Neuronal stem cell (in vitro differentiated cells): ENCODE measurements around the gene STXBP6.

Experiments
- DNase-seq: peaks from one replicate; pipeline ENCODE4 v3.0.0-alpha.2; 2013; ENCODE audit warnings: low spot score
- H2AFZ ChIP-seq: one replicate; pipeline ENCODE4 v1.6.1; 2013; ENCODE audit warnings: mild to moderate bottlenecking, low read length, inconsistent platforms
- H2AK5ac ChIP-seq: 2 replicates; pipeline ENCODE4 v1.6.1; 2013; ENCODE audit warnings: low read depth, mild to moderate bottlenecking, inconsistent platforms, low read length, moderate library complexity, mixed read lengths
- H2BK120ac ChIP-seq: 2 replicates; pipeline ENCODE4 v1.6.1; 2013; ENCODE audit warnings: low read depth, mild to moderate bottlenecking, inconsistent platforms, low read length, moderate library complexity, mixed read lengths
- H2BK12ac ChIP-seq: one replicate; pipeline ENCODE4 v1.6.1; 2013; ENCODE audit warnings: low read length, inconsistent platforms
- H2BK15ac ChIP-seq: 2 replicates; pipeline ENCODE4 v1.6.1; 2013; ENCODE audit warnings: mild to moderate bottlenecking, low read length, inconsistent platforms, mixed read lengths
- H2BK5ac ChIP-seq: one replicate; pipeline ENCODE4 v1.6.1; 2013; ENCODE audit warnings: inconsistent platforms, mild to moderate bottlenecking, low read length, moderate library complexity
- H3K14ac ChIP-seq: one replicate; pipeline ENCODE4 v1.6.1; 2013; ENCODE audit warnings: low read length, inconsistent platforms
- H3K18ac ChIP-seq: 2 replicates; pipeline ENCODE4 v1.6.1; 2013; ENCODE audit warnings: low read length, inconsistent platforms
- H3K23ac ChIP-seq: 2 replicates; pipeline ENCODE4 v1.6.1; 2013; ENCODE audit warnings: low read depth, mild to moderate bottlenecking, mixed read lengths, low read length, inconsistent platforms; ENCODE audit not compliant: poor library complexity
- H3K27ac ChIP-seq: replicated peaks from 3 replicates; pipeline ENCODE4 v1.5.1; 2013; ENCODE audit warnings: low read length, inconsistent platforms
- H3K27me3 ChIP-seq, 3 experiments: 2 replicates each; pipeline ENCODE4 v1.6.1; 2013; ENCODE audit warnings: low read length in 3 of 3, mild to moderate bottlenecking in 2 of 3, inconsistent platforms in 1 of 3, low read depth in 1 of 3, mixed read lengths in 1 of 3, moderate library complexity in 1 of 3; ENCODE audit not compliant: control insufficient read depth in 3 of 3, insufficient read depth in 3 of 3
- H3K36me3 ChIP-seq, 2 donors: replicated peaks in 1 of 2; 2 replicates each; pipeline ENCODE4 v1.6.1; 2013; ENCODE audit warnings: low read length in 2 of 2; ENCODE audit not compliant: control insufficient read depth in 2 of 2, insufficient read depth in 2 of 2
- H3K4ac ChIP-seq: 2 replicates; pipeline ENCODE4 v1.6.1; 2013; ENCODE audit warnings: inconsistent platforms, mild to moderate bottlenecking, low read length, moderate library complexity
- H3K4me1 ChIP-seq, 2 donors: 1 replicate in 1 of 2; 2 replicates in 1 of 2; pipeline ENCODE4 v1.6.1; 2013; ENCODE audit warnings: low read length in 2 of 2, low read depth in 1 of 2; ENCODE audit not compliant: control insufficient read depth in 2 of 2, insufficient read depth in 1 of 2
- H3K4me2 ChIP-seq: one replicate; pipeline ENCODE4 v1.6.1; 2013; ENCODE audit warnings: mild to moderate bottlenecking, low read length, inconsistent platforms; ENCODE audit not compliant: insufficient read depth, poor library complexity, severe bottlenecking
- H3K4me3 ChIP-seq, 2 donors: 2 replicates each; pipeline ENCODE4 v1.5.1; 2013; ENCODE audit warnings: low read length in 2 of 2, mild to moderate bottlenecking in 2 of 2, inconsistent platforms in 1 of 2, moderate library complexity in 1 of 2
- H3K79me1 ChIP-seq: one replicate; pipeline ENCODE4 v1.6.1; 2013; ENCODE audit warnings: low read depth, mild to moderate bottlenecking, inconsistent platforms, low read length, moderate library complexity
- H3K9ac ChIP-seq: one replicate; pipeline ENCODE4 v1.6.1; 2013; ENCODE audit warnings: mild to moderate bottlenecking, low read depth, low read length, inconsistent platforms; ENCODE audit not compliant: poor library complexity
- H3K9me3 ChIP-seq, 2 donors: replicated peaks in 1 of 2; 2 replicates each; pipeline versions ENCODE3 to v1.6.1; 2013; ENCODE audit warnings: low read length in 2 of 2, mild to moderate bottlenecking in 2 of 2, inconsistent platforms in 1 of 2, low read depth in 1 of 2, mixed read lengths in 1 of 2, moderate library complexity in 1 of 2; ENCODE audit not compliant: control insufficient read depth in 2 of 2, insufficient read depth in 1 of 2
- H4K8ac ChIP-seq: one replicate; pipeline ENCODE4 v1.6.1; 2013; ENCODE audit warnings: low read depth, mild to moderate bottlenecking, inconsistent platforms, low read length, moderate library complexity
- H4K91ac ChIP-seq: one replicate; pipeline ENCODE4 v1.6.1; 2013; ENCODE audit warnings: low read length, low read depth, mild to moderate bottlenecking, inconsistent platforms; ENCODE audit not compliant: poor library complexity
- WGBS, 2 donors: extraction: QIAGEN DNeasy Blood & Tissue Kit; methylation state at CpG; one replicate each; pipeline ENCODE4 v1.1.7; 2013; ENCODE audit warnings: missing lambda C conversion rate in 2 of 2, mixed read lengths in 1 of 2; ENCODE audit not compliant: insufficient read length in 2 of 2, insufficient replicate concordance in 1 of 2; ENCODE audit errors: extremely low coverage in 2 of 2; 5-methylcytosine and 5-hydroxymethylcytosine counted together

STXBP6 gene

DNA sequence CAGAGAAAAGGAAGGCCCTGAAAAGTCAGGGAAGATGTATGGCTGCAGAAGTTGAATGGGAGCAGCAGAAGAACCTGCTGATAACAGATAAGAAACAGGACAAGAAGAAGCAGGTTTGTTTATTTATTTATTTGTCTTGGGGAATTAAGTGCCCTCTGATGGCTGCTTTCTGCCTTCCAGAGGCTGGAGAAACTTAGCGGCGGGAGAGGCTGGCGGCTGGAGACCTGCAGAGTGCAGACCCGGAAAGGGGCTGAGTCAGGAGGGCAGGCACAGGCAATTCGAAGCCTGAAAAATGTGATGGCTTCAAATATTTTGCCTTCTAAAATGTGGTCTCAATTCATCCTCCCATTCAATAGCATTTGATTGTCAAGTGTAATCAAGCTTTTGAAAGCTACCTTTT is 247.7 kb downstream of the STXBP6 start:
- Histone ChIP-seq H4K91ac (no peak overlapping the region), H3K27me3 (peaks cover 0 to 3% (median 0%) of the 10 kb centered on the region in 3 experiments), H3K9ac (no peak overlapping the region), H3K27ac (no peak overlapping the region), H3K4ac (no peak overlapping the region), H2BK120ac (no peak overlapping the region), H4K8ac (no peak overlapping the region), H2BK5ac (no peak overlapping the region), H3K9me3 (no peaks in the 10 kb centered on the region), H3K4me3 (no peak overlapping the region), H3K36me3 (no peaks in the 10 kb centered on the region), H2BK15ac (no peak overlapping the region), H3K14ac (no peak overlapping the region), H2AK5ac (no peak overlapping the region), H3K4me1 (peaks cover 0 to 1% of the 10 kb centered on the region in 2 donors), H3K79me1 (no peaks in the 10 kb centered on the region), H3K23ac (no peak overlapping the region), H2BK12ac (no peak overlapping the region), H2AFZ (no peak overlapping the region), H3K4me2 (no peak overlapping the region), H3K18ac (no peak overlapping the region)
- no CpG with 5 or more reads among the region's 5 CpGs for WGBS, 2 donors
- no peak for DNase-seq

DNA sequence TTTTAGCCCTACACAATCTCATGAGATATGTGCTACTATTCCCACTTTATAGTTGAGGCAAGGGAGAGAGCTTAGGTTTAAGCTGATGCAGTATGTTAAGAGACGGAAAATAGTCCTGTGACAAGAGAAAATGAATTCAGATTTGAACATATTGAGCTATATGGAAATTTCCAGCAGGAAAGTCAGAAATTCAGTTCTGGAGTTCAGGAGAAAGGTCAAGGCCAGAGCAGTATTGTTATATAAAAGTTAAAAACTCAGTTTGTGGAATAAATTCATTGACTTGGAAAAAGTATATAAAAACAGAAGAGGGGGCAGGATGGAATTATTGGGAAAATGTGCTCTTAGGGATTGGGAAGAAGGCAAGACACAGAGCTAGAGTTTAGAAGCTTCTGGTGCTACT is 248.9 kb downstream of the STXBP6 start:
- no peak overlapping the region for H3K14ac ChIP-seq

DNA sequence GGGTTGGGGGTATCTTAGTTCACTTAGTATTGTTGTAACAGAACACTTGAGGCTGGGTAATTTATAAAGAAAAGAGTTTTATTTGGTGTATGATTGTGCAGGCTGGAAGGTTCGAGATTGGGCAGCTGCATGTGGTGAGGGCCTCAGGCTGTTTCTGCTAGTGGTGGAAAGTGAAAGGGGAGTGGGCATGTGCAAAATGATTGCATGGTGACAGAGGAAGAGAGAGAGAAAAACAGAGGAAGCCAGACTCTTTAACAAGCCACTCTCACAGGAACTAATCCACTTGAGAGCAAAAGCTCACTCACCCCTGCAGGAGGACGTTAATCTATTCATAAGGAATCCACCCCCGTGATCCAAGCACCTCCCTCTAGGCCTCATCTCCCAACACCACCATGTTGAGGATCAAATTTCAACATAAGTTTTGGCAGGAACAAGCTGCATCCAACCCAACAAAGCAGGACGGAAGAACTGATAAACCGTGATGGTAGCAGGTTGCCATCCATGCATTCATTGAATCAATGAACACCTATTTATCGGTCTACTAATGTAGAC is 251.0 kb downstream of the STXBP6 start:
- H3K79me1 ChIP-seq, result no peaks in the 10 kb centered on the region
- H3K27ac ChIP-seq, result no peak overlapping the region
- H3K4ac ChIP-seq, result no peak overlapping the region
- H2AK5ac ChIP-seq, result no peak overlapping the region
- peaks cover 0 to 1% of the 10 kb centered on the region in 2 donors for H3K4me1 ChIP-seq
- H2BK15ac ChIP-seq, result no peak overlapping the region
- H3K4me3 ChIP-seq, result no peak overlapping the region
- H2BK120ac ChIP-seq, result no peak overlapping the region
- no peak overlapping the region for H3K14ac ChIP-seq
- H2AFZ ChIP-seq, result peak overlapping the region; percentile 10
- no peaks in the 10 kb centered on the region for H3K36me3 ChIP-seq
- no CpG with 5 or more reads among the region's 6 CpGs for WGBS, 2 donors
- H4K91ac ChIP-seq, result no peak overlapping the region
- peaks cover 0 to 3% (median 0%) of the 10 kb centered on the region in 3 experiments for H3K27me3 ChIP-seq
- H2BK12ac ChIP-seq, result no peak overlapping the region
- DNase-seq, result no peak
- no peak overlapping the region for H3K23ac ChIP-seq
- H3K9me3 ChIP-seq, result no peaks in the 10 kb centered on the region
- H3K4me2 ChIP-seq, result no peak overlapping the region
- H4K8ac ChIP-seq, result no peak overlapping the region
- H3K18ac ChIP-seq, result no peak overlapping the region
- no peak overlapping the region for H2BK5ac ChIP-seq
- H3K9ac ChIP-seq, result no peak overlapping the region

More for the DNA sequence above, 248.9 kb downstream of the STXBP6 start:
- H3K9ac ChIP-seq, result no peak overlapping the region
- no peak overlapping the region for H3K27ac ChIP-seq
- no peak overlapping the region for H2BK15ac ChIP-seq
- no peak overlapping the region for H4K91ac ChIP-seq
- H2BK5ac ChIP-seq, result no peak overlapping the region
- H3K4ac ChIP-seq, result no peak overlapping the region
- H2BK12ac ChIP-seq, result no peak overlapping the region
- no peaks in the 10 kb centered on the region for H3K36me3 ChIP-seq
- H3K4me1 ChIP-seq, result peaks cover 0 to 1% of the 10 kb centered on the region in 2 donors
- H3K79me1 ChIP-seq, result no peaks in the 10 kb centered on the region
- no peak for DNase-seq
- no peak overlapping the region for H4K8ac ChIP-seq
- no peak overlapping the region for H3K4me3 ChIP-seq
- H3K4me2 ChIP-seq, result no peak overlapping the region
- H2AFZ ChIP-seq, result no peak overlapping the region
- H3K18ac ChIP-seq, result no peak overlapping the region
- no CpG with 5 or more reads among the region's 1 CpG for WGBS, 2 donors
- no peak overlapping the region for H2AK5ac ChIP-seq
- no peaks in the 10 kb centered on the region for H3K9me3 ChIP-seq
- H2BK120ac ChIP-seq, result no peak overlapping the region
- H3K27me3 ChIP-seq, result peaks cover 0 to 3% (median 0%) of the 10 kb centered on the region in 3 experiments
- H3K23ac ChIP-seq, result no peak overlapping the region

DNA sequence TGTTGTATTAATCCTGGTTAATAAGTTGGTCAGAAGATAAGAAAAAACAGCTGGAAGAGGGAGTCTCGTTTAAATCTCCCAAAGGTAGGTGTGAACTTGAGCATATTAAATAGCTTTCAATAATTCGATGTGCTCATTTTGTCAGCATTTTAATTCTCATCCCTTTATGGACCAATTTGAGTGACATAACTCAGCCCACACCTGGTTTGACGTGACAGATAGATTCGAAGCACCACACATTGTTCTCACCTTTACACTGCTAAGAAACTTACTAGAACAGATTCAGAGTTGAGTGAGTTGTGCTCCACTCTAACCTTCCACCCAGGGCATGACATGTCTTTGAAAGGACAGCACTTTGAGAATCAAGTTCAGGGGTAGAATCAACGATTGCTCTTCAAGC is 254.5 kb downstream of the STXBP6 start:
- no CpG with 5 or more reads among the region's 5 CpGs for WGBS, 2 donors
- Histone ChIP-seq H4K91ac (no peak overlapping the region), H3K18ac (no peak overlapping the region), H3K14ac (no peak overlapping the region), H2AFZ (no peak overlapping the region), H3K9ac (no peak overlapping the region), H3K27ac (no peak overlapping the region), H4K8ac (no peak overlapping the region), H2BK5ac (no peak overlapping the region), H2AK5ac (no peak overlapping the region), H3K4me1 (peaks cover 0 to 1% of the 10 kb centered on the region in 2 donors), H3K4ac (no peak overlapping the region), H3K79me1 (no peaks in the 10 kb centered on the region), H3K27me3 (no peaks in the 10 kb centered on the region), H3K36me3 (no peaks in the 10 kb centered on the region), H3K4me3 (no peak overlapping the region), H2BK120ac (no peak overlapping the region), H3K9me3 (no peaks in the 10 kb centered on the region), H2BK15ac (no peak overlapping the region), H3K4me2 (no peak overlapping the region), H2BK12ac (no peak overlapping the region), H3K23ac (no peak overlapping the region)
- DNase-seq, result no peak
